Suppressor macrophage treated with lipopolysaccharide for 1 hour (primary cell): Measurements from ENCODE around the gene AGMO.

Source experiments
- DNase-seq, 3 donors: peaks; one replicate each; pipeline ENCODE4 v3.0.0-alpha.2; 2020 to 2022

Gene AGMO

GRCh38 chr7:15204421-15204820 is 357.4 kb downstream of the AGMO start:
- DNase-seq: no peak

- DNase-seq: peak in 2 of 3 donors; percentile 2 to 10
Observed at GRCh38 chr7:15199482-15199881, 362.3 kb downstream of the AGMO start.

GRCh38 chr7:15197042-15197977 is 364.5 kb downstream of the AGMO start:
- DNase-seq: no peak

- DNase-seq: no peak
Observed at GRCh38 chr7:15178065-15178464, 383.8 kb downstream of the AGMO start.

GRCh38 chr7:15176089-15176488 is 385.7 kb downstream of the AGMO start:
- no peak for DNase-seq

- DNase-seq: no peak
Observed at GRCh38 chr7:15175152-15175551, 386.7 kb downstream of the AGMO start.

- DNase-seq: no peak
Observed at GRCh38 chr7:15174485-15174884, 387.3 kb downstream of the AGMO start.

GRCh38 chr7:15168489-15168888 is 393.3 kb downstream of the AGMO start:
- no peak for DNase-seq

- no peak for DNase-seq
Observed at GRCh38 chr7:15167912-15168311, 393.9 kb downstream of the AGMO start.

- no peak for DNase-seq
Observed at GRCh38 chr7:15166620-15167019, 395.2 kb downstream of the AGMO start.

- DNase-seq: no peak
Observed at GRCh38 chr7:15159261-15159660, 402.6 kb downstream of the AGMO start.

GRCh38 chr7:15158141-15158810 is 403.5 kb downstream of the AGMO start:
- no peak for DNase-seq
